Thyroid gland (tissue), 4 donors: ENCODE data around the gene ZNF823.

Experiments
- POLR2A ChIP-seq, 2 donors: fragments of 450-650 bp; IDR thresholded peaks; one replicate each; pipeline ENCODE4 v1.6.1; 2017; ENCODE audit warnings: antibody characterized with exemption in 2 of 2, mild to moderate bottlenecking in 2 of 2, moderate library complexity in 1 of 2
- TF ChIP-seq, protein P1 (sequence below), 6 experiments: fragments of 200-600 bp in 3 of 6; fragments of 450-650 bp in 3 of 6; sonication (generic) in 3 of 6; IDR thresholded peaks; one replicate each; pipeline ENCODE4 v1.5.1; 2016 to 2019; ENCODE audit warnings: antibody characterized with exemption in 6 of 6, mild to moderate bottlenecking in 2 of 6, inconsistent platforms in 1 of 6, moderate library complexity in 1 of 6

DNA sequence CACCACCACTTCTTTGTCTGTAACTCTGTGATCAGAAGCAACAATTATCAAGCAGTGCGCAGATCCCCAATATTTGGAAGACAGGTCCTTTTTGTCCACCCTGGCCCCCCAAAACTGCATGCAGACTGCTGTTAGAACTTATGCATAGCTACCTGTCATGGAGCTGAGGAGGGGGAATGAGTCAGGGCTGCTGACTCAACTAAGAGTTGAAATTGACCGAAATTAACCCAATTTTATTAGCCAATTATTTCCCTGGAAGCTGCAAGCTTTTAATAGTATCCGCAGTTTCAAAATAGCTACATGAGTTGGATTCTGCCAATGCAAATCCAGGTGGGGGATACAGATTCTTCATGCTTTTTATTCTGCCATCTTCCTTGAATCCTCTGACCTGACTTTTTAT is 45.6 kb upstream of the ZNF823 start:
- TF ChIP-seq, protein P1, sequence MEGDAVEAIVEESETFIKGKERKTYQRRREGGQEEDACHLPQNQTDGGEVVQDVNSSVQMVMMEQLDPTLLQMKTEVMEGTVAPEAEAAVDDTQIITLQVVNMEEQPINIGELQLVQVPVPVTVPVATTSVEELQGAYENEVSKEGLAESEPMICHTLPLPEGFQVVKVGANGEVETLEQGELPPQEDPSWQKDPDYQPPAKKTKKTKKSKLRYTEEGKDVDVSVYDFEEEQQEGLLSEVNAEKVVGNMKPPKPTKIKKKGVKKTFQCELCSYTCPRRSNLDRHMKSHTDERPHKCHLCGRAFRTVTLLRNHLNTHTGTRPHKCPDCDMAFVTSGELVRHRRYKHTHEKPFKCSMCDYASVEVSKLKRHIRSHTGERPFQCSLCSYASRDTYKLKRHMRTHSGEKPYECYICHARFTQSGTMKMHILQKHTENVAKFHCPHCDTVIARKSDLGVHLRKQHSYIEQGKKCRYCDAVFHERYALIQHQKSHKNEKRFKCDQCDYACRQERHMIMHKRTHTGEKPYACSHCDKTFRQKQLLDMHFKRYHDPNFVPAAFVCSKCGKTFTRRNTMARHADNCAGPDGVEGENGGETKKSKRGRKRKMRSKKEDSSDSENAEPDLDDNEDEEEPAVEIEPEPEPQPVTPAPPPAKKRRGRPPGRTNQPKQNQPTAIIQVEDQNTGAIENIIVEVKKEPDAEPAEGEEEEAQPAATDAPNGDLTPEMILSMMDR (IDR thresholded peaks at IDR 0.05) = no peak
- TF ChIP-seq POLR2A (IDR thresholded peaks at IDR 0.05) = no peak
